ENCODE measurements around the gene IGFBP5.

IGFBP5 gene

DNA sequence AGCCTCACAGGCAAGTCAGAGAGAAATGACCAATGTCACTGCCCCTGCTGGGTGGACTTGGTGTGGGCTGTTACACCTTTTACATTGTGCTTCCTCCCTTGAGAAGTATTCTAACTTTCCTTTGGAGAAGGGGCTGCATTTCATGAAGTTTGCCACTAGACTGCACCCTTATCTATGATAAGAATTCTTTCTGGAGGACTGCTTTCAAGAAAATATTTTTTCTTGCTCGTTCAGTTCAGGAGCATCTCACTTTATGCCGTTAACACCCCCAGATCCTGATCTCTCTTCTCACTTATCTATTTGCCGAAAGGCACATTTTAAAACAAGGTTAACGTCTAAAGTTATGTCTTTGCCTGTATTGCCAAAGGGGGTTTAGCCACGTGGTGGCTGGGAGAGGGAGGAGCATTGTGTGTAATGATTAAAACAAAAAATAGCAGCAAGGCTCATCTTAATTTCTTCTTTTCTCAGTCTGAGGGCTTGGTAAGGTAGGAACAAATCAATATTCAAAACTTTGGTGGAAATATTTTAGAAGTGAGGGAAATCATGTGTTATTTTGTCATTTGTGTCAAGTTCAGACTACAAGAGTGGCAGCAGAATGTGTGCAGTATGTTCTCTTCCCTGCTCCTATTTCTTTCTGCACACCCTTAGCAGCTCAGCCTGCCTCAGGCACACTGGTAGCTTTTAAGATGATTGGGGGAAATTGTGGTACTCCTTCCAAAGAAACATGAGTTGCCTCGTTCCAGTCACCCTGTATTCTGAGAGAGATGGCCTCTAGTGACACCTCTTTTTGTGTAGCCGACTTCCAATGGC, 1.6 kb upstream of the IGFBP5 start:
- Histone ChIP-seq H3K9me3 (replicated peaks in 1 of 2; ENCODE audit: control insufficient read depth in 2 of 2, insufficient read depth in 1 of 2, low read depth in 1 of 2, low read length in 2 of 2) (no peaks in the 10 kb centered on the region), H3K36me3 (replicated peaks in 1 of 2; ENCODE audit: control insufficient read depth in 2 of 2, insufficient read depth in 2 of 2, low read length in 2 of 2) (no peaks in the 10 kb centered on the region), H2BK12ac (ENCODE audit: low read length) (no peak overlapping the region), H2AFZ (ENCODE audit: low read length) (peak overlapping the region; percentile 65), H3K14ac (ENCODE audit: low read length) (no peak overlapping the region), H3K4me2 (ENCODE audit: insufficient read depth, low read length, poor library complexity, severe bottlenecking) (no peak overlapping the region), H4K8ac (ENCODE audit: low read depth, low read length) (no peak overlapping the region), H4K91ac (ENCODE audit: low read depth, low read length, poor library complexity) (no peak overlapping the region), H3K27me3 (ENCODE audit: control insufficient read depth in 3 of 3, insufficient read depth in 3 of 3, low read depth in 1 of 3, low read length in 3 of 3) (no peaks in the 10 kb centered on the region), H3K27ac (replicated peaks; ENCODE audit: low read length) (no peak overlapping the region), H3K4me3 (ENCODE audit: low read length in 2 of 2) (no peak overlapping the region), H3K4me1 (ENCODE audit: control insufficient read depth in 2 of 2, insufficient read depth in 1 of 2, low read depth in 1 of 2, low read length in 2 of 2) (peaks cover 17 to 33% of the 10 kb centered on the region in 2 donors), H3K9ac (ENCODE audit: low read depth, low read length, poor library complexity) (no peak overlapping the region), H2BK15ac (ENCODE audit: low read length) (no peak overlapping the region), H2BK5ac (ENCODE audit: low read length) (no peak overlapping the region), H3K23ac (ENCODE audit: low read depth, low read length, poor library complexity) (no peak overlapping the region), H3K18ac (ENCODE audit: low read length) (no peak overlapping the region), H2BK120ac (ENCODE audit: low read depth, low read length) (no peak overlapping the region), H2AK5ac (ENCODE audit: low read depth, low read length) (no peak overlapping the region), H3K4ac (ENCODE audit: low read length) (no peak overlapping the region), H3K79me1 (ENCODE audit: low read depth, low read length) (no peaks in the 10 kb centered on the region)
- DNase-seq (ENCODE audit: low spot score) = no peak
- no CpG with 5 or more reads among the region's 7 CpGs for WGBS, 2 donors (ENCODE audit: extremely low coverage in 2 of 2, insufficient read length in 2 of 2, insufficient replicate concordance in 1 of 2)

DNA sequence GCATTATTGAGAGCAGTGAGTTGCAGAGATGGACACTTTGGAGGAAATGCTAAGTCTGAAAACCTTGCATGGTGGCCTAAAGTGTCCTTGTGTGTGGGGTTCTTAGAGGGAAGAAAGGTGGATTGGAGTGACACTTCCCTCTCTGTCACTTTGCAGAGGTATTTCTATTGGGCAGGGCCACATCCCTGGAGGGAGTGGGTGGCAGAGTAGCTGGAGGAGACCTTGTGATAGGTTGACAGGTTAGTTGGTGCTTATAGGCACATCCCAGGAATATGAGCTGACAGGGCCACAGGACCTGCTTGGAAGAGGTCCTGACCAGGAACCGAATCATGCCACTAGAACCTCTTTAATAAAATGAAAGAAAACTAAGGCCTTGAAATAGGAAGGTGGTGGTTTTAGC, 972 bp upstream of the IGFBP5 start:
- H2BK120ac ChIP-seq (ENCODE audit: low read depth, low read length) = no peak overlapping the region
- H2BK5ac ChIP-seq (ENCODE audit: low read length) = no peak overlapping the region
- H3K18ac ChIP-seq (ENCODE audit: low read length) = no peak overlapping the region
- H3K9ac ChIP-seq (ENCODE audit: low read depth, low read length, poor library complexity) = no peak overlapping the region
- H3K79me1 ChIP-seq (ENCODE audit: low read depth, low read length) = no peaks in the 10 kb centered on the region
- no peak overlapping the region for H3K14ac ChIP-seq (ENCODE audit: low read length)
- H3K23ac ChIP-seq (ENCODE audit: low read depth, low read length, poor library complexity) = no peak overlapping the region
- H2BK15ac ChIP-seq (ENCODE audit: low read length) = no peak overlapping the region
- no peak overlapping the region for H3K27ac ChIP-seq (replicated peaks; ENCODE audit: low read length)
- no peaks in the 10 kb centered on the region for H3K9me3 ChIP-seq (replicated peaks in 1 of 2; ENCODE audit: control insufficient read depth in 2 of 2, insufficient read depth in 1 of 2, low read depth in 1 of 2, low read length in 2 of 2)
- H3K4me2 ChIP-seq (ENCODE audit: insufficient read depth, low read length, poor library complexity, severe bottlenecking) = no peak overlapping the region
- H3K4me3 ChIP-seq (ENCODE audit: low read length in 2 of 2) = no peak overlapping the region
- no peak overlapping the region for H2AFZ ChIP-seq (ENCODE audit: low read length)
- no peaks in the 10 kb centered on the region for H3K27me3 ChIP-seq (ENCODE audit: control insufficient read depth in 3 of 3, insufficient read depth in 3 of 3, low read depth in 1 of 3, low read length in 3 of 3)
- no CpG with 5 or more reads among the region's 1 CpG for WGBS, 2 donors (ENCODE audit: extremely low coverage in 2 of 2, insufficient read length in 2 of 2, insufficient replicate concordance in 1 of 2)
- DNase-seq (ENCODE audit: low spot score) = no peak
- H2BK12ac ChIP-seq (ENCODE audit: low read length) = no peak overlapping the region
- no peak overlapping the region for H4K91ac ChIP-seq (ENCODE audit: low read depth, low read length, poor library complexity)
- no peak overlapping the region for H2AK5ac ChIP-seq (ENCODE audit: low read depth, low read length)
- no peak overlapping the region for H4K8ac ChIP-seq (ENCODE audit: low read depth, low read length)
- H3K4me1 ChIP-seq (ENCODE audit: control insufficient read depth in 2 of 2, insufficient read depth in 1 of 2, low read depth in 1 of 2, low read length in 2 of 2) = peaks cover 17 to 37% of the 10 kb centered on the region in 2 donors
- no peaks in the 10 kb centered on the region for H3K36me3 ChIP-seq (replicated peaks in 1 of 2; ENCODE audit: control insufficient read depth in 2 of 2, insufficient read depth in 2 of 2, low read length in 2 of 2)
- H3K4ac ChIP-seq (ENCODE audit: low read length) = no peak overlapping the region

DNA sequence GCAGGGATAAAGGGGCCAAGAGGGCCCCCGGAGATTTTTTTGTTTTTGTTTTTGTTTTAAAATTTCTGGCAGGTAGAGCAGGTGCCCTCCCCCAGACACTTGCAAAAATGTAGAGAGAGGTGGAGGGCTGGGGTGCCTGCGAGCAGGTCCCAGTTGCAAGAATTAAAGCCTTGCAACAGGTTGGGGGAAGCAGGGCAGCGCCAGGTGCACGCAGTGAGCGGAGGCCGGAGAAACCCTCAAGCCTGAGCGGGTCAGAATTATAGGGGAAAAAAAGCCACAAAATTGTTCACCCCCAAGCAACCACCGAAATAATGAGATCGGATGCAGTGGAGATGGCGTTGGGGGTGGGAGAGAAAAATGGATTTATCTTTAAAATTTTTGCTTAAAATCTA, 527 bp downstream of the IGFBP5 start:
- Histone ChIP-seq H4K8ac (ENCODE audit: low read depth, low read length) (no peak overlapping the region), H3K4me2 (ENCODE audit: insufficient read depth, low read length, poor library complexity, severe bottlenecking) (peak overlapping the region; percentile 75), H3K27ac (replicated peaks; ENCODE audit: low read length) (peak overlapping the region; percentile 84), H3K9ac (ENCODE audit: low read depth, low read length, poor library complexity) (peak overlapping the region; percentile 100), H2BK15ac (ENCODE audit: low read length) (peak overlapping the region; percentile 93), H3K4ac (ENCODE audit: low read length) (peak overlapping the region; percentile 86), H2AFZ (ENCODE audit: low read length) (peak overlapping the region; percentile 81), H2BK120ac (ENCODE audit: low read depth, low read length) (peak overlapping the region; percentile 97), H2BK12ac (ENCODE audit: low read length) (no peak overlapping the region), H3K9me3 (replicated peaks in 1 of 2; ENCODE audit: control insufficient read depth in 2 of 2, insufficient read depth in 1 of 2, low read depth in 1 of 2, low read length in 2 of 2) (no peaks in the 10 kb centered on the region), H3K27me3 (ENCODE audit: control insufficient read depth in 3 of 3, insufficient read depth in 3 of 3, low read depth in 1 of 3, low read length in 3 of 3) (no peaks in the 10 kb centered on the region), H3K79me1 (ENCODE audit: low read depth, low read length) (no peaks in the 10 kb centered on the region), H3K14ac (ENCODE audit: low read length) (peak overlapping the region; percentile 99), H3K4me1 (ENCODE audit: control insufficient read depth in 2 of 2, insufficient read depth in 1 of 2, low read depth in 1 of 2, low read length in 2 of 2) (peaks cover 16 to 49% of the 10 kb centered on the region in 2 donors), H3K4me3 (ENCODE audit: low read length in 2 of 2) (peak overlapping the region; percentile 75 to 94), H3K18ac (ENCODE audit: low read length) (peak overlapping the region; percentile 100), H4K91ac (ENCODE audit: low read depth, low read length, poor library complexity) (no peak overlapping the region), H2BK5ac (ENCODE audit: low read length) (peak overlapping the region; percentile 99), H2AK5ac (ENCODE audit: low read depth, low read length) (peak overlapping the region; percentile 96), H3K36me3 (replicated peaks in 1 of 2; ENCODE audit: control insufficient read depth in 2 of 2, insufficient read depth in 2 of 2, low read length in 2 of 2) (peaks cover 1 to 7% of the 10 kb centered on the region in 2 donors), H3K23ac (ENCODE audit: low read depth, low read length, poor library complexity) (peak overlapping the region; percentile 86)
- DNase-seq (ENCODE audit: low spot score) = no peak
- no CpG with 5 or more reads among the region's 10 CpGs for WGBS, 2 donors (ENCODE audit: extremely low coverage in 2 of 2, insufficient read length in 2 of 2, insufficient replicate concordance in 1 of 2)

DNA sequence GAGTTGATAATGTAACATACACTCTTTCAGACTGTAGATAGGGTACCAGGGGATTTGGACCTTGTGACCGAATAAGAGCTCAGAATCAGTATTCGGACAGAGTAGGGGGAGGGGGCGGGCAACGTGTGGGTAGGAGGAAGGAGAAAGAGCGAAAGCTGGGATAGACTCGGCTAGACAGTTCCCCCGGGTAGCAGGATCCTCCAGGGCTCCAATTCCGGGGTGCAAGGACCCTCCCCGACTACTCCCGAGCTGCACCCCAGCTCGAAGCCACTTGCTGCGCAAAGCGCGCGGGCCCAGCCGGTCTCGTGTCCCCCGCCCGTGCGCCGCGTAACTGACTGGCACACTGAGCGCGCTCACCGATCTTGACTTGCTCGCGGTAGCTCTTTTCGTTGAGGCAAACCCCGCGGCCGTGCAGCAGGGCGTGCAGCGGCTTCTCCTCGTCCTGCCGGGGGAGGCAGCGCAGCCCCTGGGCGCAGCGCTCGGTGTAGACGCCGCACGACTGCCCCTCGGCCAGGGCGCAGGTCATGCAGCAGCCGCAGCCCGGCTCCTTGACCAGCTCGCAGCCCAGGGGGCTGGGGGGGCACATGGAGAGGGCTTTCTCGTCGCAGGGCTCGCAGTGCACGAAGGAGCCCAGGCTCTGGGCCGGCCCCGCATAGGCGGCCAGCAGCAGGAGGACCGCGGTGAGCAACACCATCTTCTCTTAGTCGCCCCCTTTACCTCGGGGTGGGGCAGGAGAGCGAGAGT, 1.1 kb downstream of the IGFBP5 start:
- peak overlapping the region; percentile 67 for H2BK12ac ChIP-seq (ENCODE audit: low read length)
- peak overlapping the region; percentile 93 for H2BK15ac ChIP-seq (ENCODE audit: low read length)
- no peaks in the 10 kb centered on the region for H3K79me1 ChIP-seq (ENCODE audit: low read depth, low read length)
- peak overlapping the region; percentile 81 for H2AFZ ChIP-seq (ENCODE audit: low read length)
- peak overlapping the region; percentile 100 for H3K18ac ChIP-seq (ENCODE audit: low read length)
- H3K14ac ChIP-seq (ENCODE audit: low read length) = peak overlapping the region; percentile 99
- whole genome bisulfite sequencing, 2 donors (ENCODE audit: extremely low coverage in 2 of 2, insufficient read length in 2 of 2, insufficient replicate concordance in 1 of 2) = no CpG with 5 or more reads among the region's 59 CpGs
- H3K4me2 ChIP-seq (ENCODE audit: insufficient read depth, low read length, poor library complexity, severe bottlenecking) = peak overlapping the region; percentile 75
- H3K4me3 ChIP-seq (ENCODE audit: low read length in 2 of 2) = peak overlapping the region; percentile 75 to 94
- H3K4me1 ChIP-seq (ENCODE audit: control insufficient read depth in 2 of 2, insufficient read depth in 1 of 2, low read depth in 1 of 2, low read length in 2 of 2) = peaks cover 21 to 49% of the 10 kb centered on the region in 2 donors
- no peak overlapping the region for H4K8ac ChIP-seq (ENCODE audit: low read depth, low read length)
- peak overlapping the region; percentile 86 for H3K23ac ChIP-seq (ENCODE audit: low read depth, low read length, poor library complexity)
- peak overlapping the region; percentile 97 for H2BK120ac ChIP-seq (ENCODE audit: low read depth, low read length)
- H3K4ac ChIP-seq (ENCODE audit: low read length) = peak overlapping the region; percentile 86
- no peaks in the 10 kb centered on the region for H3K9me3 ChIP-seq (replicated peaks in 1 of 2; ENCODE audit: control insufficient read depth in 2 of 2, insufficient read depth in 1 of 2, low read depth in 1 of 2, low read length in 2 of 2)
- no peaks in the 10 kb centered on the region for H3K27me3 ChIP-seq (ENCODE audit: control insufficient read depth in 3 of 3, insufficient read depth in 3 of 3, low read depth in 1 of 3, low read length in 3 of 3)
- H2BK5ac ChIP-seq (ENCODE audit: low read length) = peak overlapping the region; percentile 99
- H3K36me3 ChIP-seq (replicated peaks in 1 of 2; ENCODE audit: control insufficient read depth in 2 of 2, insufficient read depth in 2 of 2, low read length in 2 of 2) = peaks cover 4 to 13% of the 10 kb centered on the region in 2 donors
- H3K9ac ChIP-seq (ENCODE audit: low read depth, low read length, poor library complexity) = peak overlapping the region; percentile 100
- peak overlapping the region; percentile 38 for H4K91ac ChIP-seq (ENCODE audit: low read depth, low read length, poor library complexity)
- H3K27ac ChIP-seq (replicated peaks; ENCODE audit: low read length) = peak overlapping the region; percentile 84
- DNase-seq (ENCODE audit: low spot score) = no peak
- H2AK5ac ChIP-seq (ENCODE audit: low read depth, low read length) = peak overlapping the region; percentile 96
